A549 treated with Mapracorat at 1 μM for 4 hours (cell line): Measurements from ENCODE around the gene WNT8B. TPM values are rescaled to one million over a fixed set of nuclear protein-coding genes. Genes with fewer than 3 reads are reported as not detected.

Experiments
- total RNA-seq: library from RNA; stranded (reverse); fragments of 200-300 nt; extraction: Qiagen RNA extraction; gene quantifications from 5 replicates; pipeline ENCODE4 v1.2.3, GENCODE V29; 2022

Gene WNT8B
- total RNA-seq: 0.06 TPM in 1 of 5 replicates, not detected in the others

GRCh38 chr10:100462709-100463108 is at the start of gene WNT8B:
WNT8B (plus strand) TSS chr10:100463009; CDS start chr10:100463169, 160 bp downstream.

DNA sequence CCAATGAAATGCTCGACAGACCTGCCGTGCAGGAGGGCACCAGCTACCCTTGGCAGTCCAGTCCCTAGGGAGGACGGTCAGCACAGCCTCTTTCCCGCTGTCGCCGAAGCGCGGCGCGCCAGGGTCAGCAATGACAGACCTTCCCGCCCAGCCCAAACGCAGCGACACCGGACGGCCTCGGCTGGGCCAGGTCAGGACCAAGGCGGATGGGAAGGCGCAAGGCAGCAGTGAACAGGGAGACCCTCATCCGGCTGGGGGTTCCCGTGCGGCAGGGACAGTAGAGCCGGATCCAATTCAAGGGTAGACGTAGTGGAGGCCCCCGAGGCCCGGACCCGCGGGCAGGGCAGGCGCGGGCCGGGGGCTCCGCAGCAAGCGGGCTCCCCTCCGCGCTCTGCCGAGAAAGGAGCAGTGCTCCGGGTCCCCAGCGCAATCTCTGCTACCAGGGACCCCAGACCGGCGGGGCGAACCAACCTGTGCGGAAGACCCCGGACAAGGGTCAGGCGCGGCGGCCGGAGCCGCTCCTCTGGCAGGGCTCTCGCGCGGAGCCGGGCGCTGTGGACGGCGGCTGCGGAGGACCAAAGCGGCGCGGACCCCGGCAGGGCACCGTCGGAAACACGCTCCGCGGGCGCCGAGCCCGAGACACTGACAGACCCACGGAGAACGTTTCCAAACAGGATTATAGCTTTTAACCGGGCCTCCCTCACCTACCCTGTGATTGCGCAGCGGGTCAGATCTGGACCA is 56.7 kb downstream of the WNT8B start, which contains the start of gene SEC31B:
Gene SEC31B (minus strand): TSS at position 551 of the 741 bp plus-strand sequence. CDS start 2,909 bp downstream, outside the sequence.

GRCh38 chr10:100529475-100530298 is 66.9 kb downstream of the WNT8B start, which contains the start of gene NDUFB8:
NDUFB8 (minus strand) TSS chr10:100529871; CDS start chr10:100529851, 20 bp downstream.

Other genes with a start within 250 kb of the WNT8B start
- gene CHUK, start 233.4 kb upstream of the WNT8B start, total RNA-seq: 17.9 to 21.8 TPM (median 20.9 TPM) in 5 replicates
- 19.3 to 24.6 TPM (median 19.5 TPM) in 5 replicates for gene CWF19L1, start 195.4 kb upstream of the WNT8B start, total RNA-seq
- 87.0 to 112 TPM (median 99.2 TPM) in 5 replicates for gene BLOC1S2, start 176.3 kb upstream of the WNT8B start, total RNA-seq
- gene PKD2L1, start 132.8 kb upstream of the WNT8B start, total RNA-seq: 0.06 to 0.21 TPM (median 0.09 TPM) in 5 replicates
- gene SCD, start 115.8 kb upstream of the WNT8B start, total RNA-seq: 130 to 179 TPM (median 166 TPM) in 5 replicates
- 1.6 to 2.7 TPM (median 1.9 TPM) in 5 replicates for gene SEC31B, start 56.9 kb downstream of the WNT8B start, total RNA-seq
- gene NDUFB8, start 66.9 kb downstream of the WNT8B start, total RNA-seq: 265 to 289 TPM (median 277 TPM) in 5 replicates
- 11.9 to 18.3 TPM (median 17.8 TPM) in 5 replicates for gene HIF1AN, start 72.9 kb downstream of the WNT8B start, total RNA-seq